ENCODE results near the gene ZNF778. TPM values are rescaled to one million over a fixed set of nuclear protein-coding genes. Genes with fewer than 3 reads are reported as not detected.

Gene ZNF778
- total RNA-seq, 1 donor from 2014 or later, result 8.1 TPM

GRCh38 chr16:89268585-89268984, 51.1 kb downstream of the ZNF778 start:
- ATAC-seq (no peak), DNase-seq (peak; percentile 20)
- intact Hi-C loops (cut with micrococcal nuclease), result no loop called here

GRCh38 chr16:89268987-89269735, 51.7 kb downstream of the ZNF778 start:
- DNase-seq (peak; percentile 18), ATAC-seq (no peak)
- intact Hi-C loops (cut with micrococcal nuclease), result no loop called here

- ATAC-seq, result no peak
- intact Hi-C loops (cut with micrococcal nuclease), result no loop called here
- peak; percentile 15 for DNase-seq
These were observed 52.5 kb downstream of the ZNF778 start for GRCh38 chr16:89269805-89270665.

GRCh38 chr16:89270666-89271345, 53.3 kb downstream of the ZNF778 start:
- intact Hi-C loops (cut with micrococcal nuclease), result no loop called here
- DNase-seq, result peak; percentile 10
- no peak for ATAC-seq

- intact Hi-C loops (cut with micrococcal nuclease), result no loop called here
- no peak for DNase-seq
These were observed 55.1 kb downstream of the ZNF778 start for GRCh38 chr16:89272631-89273030.

GRCh38 chr16:89273741-89274472, 56.4 kb downstream of the ZNF778 start:
- ATAC-seq (no peak), DNase-seq (peak; percentile 21)
- intact Hi-C loops (cut with micrococcal nuclease), result no loop called here

More at GRCh38 chr16:89272631-89273030, 55.1 kb downstream of the ZNF778 start:
- no peak for ATAC-seq

- ATAC-seq (no peak), DNase-seq (peak; percentile 14)
- intact Hi-C loops (cut with micrococcal nuclease), result no loop called here
These were observed 57.2 kb downstream of the ZNF778 start for GRCh38 chr16:89274561-89275283.

GRCh38 chr16:89275284-89275584, 57.7 kb downstream of the ZNF778 start:
- intact Hi-C loops (cut with micrococcal nuclease), result no loop called here
- ATAC-seq, result no peak
- DNase-seq, result no peak

- intact Hi-C loops (cut with micrococcal nuclease), result no loop called here
- DNase-seq, result peak; percentile 20
- ATAC-seq, result no peak
These were observed 58.6 kb downstream of the ZNF778 start for GRCh38 chr16:89275837-89276720.

- intact Hi-C loops (cut with micrococcal nuclease), result no loop called here
- peak; percentile 24 for DNase-seq
- no peak for ATAC-seq
These were observed 59.5 kb downstream of the ZNF778 start for GRCh38 chr16:89277049-89277448.

GRCh38 chr16:89277641-89278341, 60.3 kb downstream of the ZNF778 start:
- intact Hi-C loops (cut with micrococcal nuclease), result no loop called here
- ATAC-seq (peak; percentile 25), DNase-seq (peak; percentile 47)

GRCh38 chr16:89278441-89279240, 61.1 kb downstream of the ZNF778 start:
- intact Hi-C loops (cut with micrococcal nuclease), result no loop called here
- DNase-seq (no peak), ATAC-seq (no peak)

GRCh38 chr16:89279666-89280481, 62.4 kb downstream of the ZNF778 start:
- DNase-seq (peak; percentile 27), ATAC-seq (no peak)

GRCh38 chr16:89280546-89281188, 63.2 kb downstream of the ZNF778 start:
- intact Hi-C loops (cut with micrococcal nuclease), result no loop called here
- ATAC-seq, result no peak
- peak; percentile 28 for DNase-seq

More at GRCh38 chr16:89279666-89280481, 62.4 kb downstream of the ZNF778 start:
- intact Hi-C loops (cut with micrococcal nuclease), result no loop called here

GRCh38 chr16:89281189-89281577, 63.7 kb downstream of the ZNF778 start:
- ATAC-seq (no peak), DNase-seq (peak; percentile 6)
- intact Hi-C loops (cut with micrococcal nuclease), result no loop called here

Data from left ventricle myocardium superior (tissue), 1 donor.